Mucosa of descending colon (tissue), 3 donors: ENCODE data around the gene MTURN. TPM values are rescaled to one million over a fixed set of nuclear protein-coding genes. Genes with fewer than 3 reads are reported as not detected.
"Not testable (repeated sequence)": the region's sequence is repeated elsewhere in the genome, so short reads cannot be mapped to it uniquely, and the experiment has no call there.

Experiments
- ATAC-seq: fragments of 200-7000 bp; cut with Tn5 transposase; one replicate; pipeline ENCODE4 v1.9.1; 2020; ENCODE audit warnings: mild to moderate bottlenecking, moderate library complexity
- DNase-seq, 3 donors: peaks; one replicate each; pipeline ENCODE4 v3.0.0-alpha.2; 2020
- H3K36me3 ChIP-seq: fragments of 200-600 bp; one replicate; pipeline ENCODE4 v1.8.0; 2021; ENCODE audit warnings: low read depth, mild to moderate bottlenecking
- H3K4me1 ChIP-seq: fragments of 200-600 bp; one replicate; pipeline ENCODE4 v1.8.0; 2021; ENCODE audit warnings: low read depth, mild to moderate bottlenecking
- H3K4me3 ChIP-seq: fragments of 200-600 bp; one replicate; pipeline ENCODE4 v1.8.0; 2021; ENCODE audit warnings: mild to moderate bottlenecking
- H3K9me3 ChIP-seq: fragments of 200-600 bp; one replicate; pipeline ENCODE4 v1.8.0; 2021; ENCODE audit warnings: mild to moderate bottlenecking
- CTCF ChIP-seq: fragments of 200-600 bp; IDR thresholded peaks from one replicate; pipeline ENCODE4 v1.8.0; 2022; ENCODE audit warnings: antibody characterized with exemption, mild to moderate bottlenecking
- intact Hi-C, 2 donors: fragments of 100-400 bp; cut with DNase I in 1 of 2; cut with micrococcal nuclease in 1 of 2; formaldehyde crosslinking; loops; one replicate each; pipeline versions ENCODE4 v1.11.0 to v1.11.1; 2022; cut with DNase I, micrococcal nuclease
- total RNA-seq, 3 donors: library from RNA; stranded (reverse); fragmentation: NEBNext Ultra II Directional in 2 of 3; extraction: Animal tissue kit (Norgen Biotek cat#: 25700) in 2 of 3; gene quantifications; one replicate each; pipeline versions ENCODE4 v1.2.1 to v1.2.4, GENCODE V29; 2021 to 2023
- donor health status: DM: no; HTN: no; CAD: no; lungs with moderate emphysema.
- donor health status: DM: no; HTN: no; CAD: no.
- donor health status: DM: no; HTN: yes; CAD: no.

The MTURN gene
- total RNA-seq, 3 donors from 2014 or later = 7.2 to 62.0 (median 9.7) TPM

GRCh38 chr7:30091491-30091912, 43.3 kb upstream of the MTURN start:
- H3K4me1 ChIP-seq = no peaks in the 10 kb centered on the region
- no peak for DNase-seq
- no peaks in the 10 kb centered on the region for H3K9me3 ChIP-seq
- intact Hi-C loops = no loop called here
- H3K4me3 ChIP-seq = no peak overlapping the region
- TF ChIP-seq CTCF = no peak
- no peaks in the 10 kb centered on the region for H3K36me3 ChIP-seq
- no peak for ATAC-seq

GRCh38 chr7:30091987-30092386, 42.8 kb upstream of the MTURN start:
- intact Hi-C loops = no loop called here
- Histone ChIP-seq H3K4me1 (no peaks in the 10 kb centered on the region), H3K9me3 (no peaks in the 10 kb centered on the region), H3K4me3 (no peak overlapping the region), H3K36me3 (no peaks in the 10 kb centered on the region)
- TF ChIP-seq CTCF = no peak
- ATAC-seq = no peak
- no peak for DNase-seq

GRCh38 chr7:30093420-30093952, 41.3 kb upstream of the MTURN start:
- DNase-seq = no peak
- intact Hi-C loops = no loop called here
- no peaks in the 10 kb centered on the region for H3K4me1 ChIP-seq
- ATAC-seq = no peak
- no peaks in the 10 kb centered on the region for H3K36me3 ChIP-seq
- no peak for TF ChIP-seq CTCF
- H3K4me3 ChIP-seq = no peak overlapping the region
- no peaks in the 10 kb centered on the region for H3K9me3 ChIP-seq

- H3K4me3 ChIP-seq, intact Hi-C loops, H3K9me3 ChIP-seq, DNase-seq, H3K4me1 ChIP-seq, ATAC-seq, H3K36me3 ChIP-seq: not testable (repeated sequence)
Measured at GRCh38 chr7:30098599-30098998, 36.2 kb upstream of the MTURN start.

GRCh38 chr7:30102281-30102680, 32.5 kb upstream of the MTURN start:
- H3K36me3 ChIP-seq = no peaks in the 10 kb centered on the region
- intact Hi-C loops = no loop called here
- DNase-seq (no peak), ATAC-seq (no peak)
- no peaks in the 10 kb centered on the region for H3K4me1 ChIP-seq
- no peak for TF ChIP-seq CTCF
- no peak overlapping the region for H3K4me3 ChIP-seq
- no peaks in the 10 kb centered on the region for H3K9me3 ChIP-seq

GRCh38 chr7:30104157-30104556, 30.6 kb upstream of the MTURN start:
- no peak for TF ChIP-seq CTCF
- no peaks in the 10 kb centered on the region for H3K36me3 ChIP-seq
- intact Hi-C loops = no loop called here
- no peaks in the 10 kb centered on the region for H3K4me1 ChIP-seq
- H3K4me3 ChIP-seq = no peak overlapping the region
- DNase-seq = no peak
- ATAC-seq = no peak
- H3K9me3 ChIP-seq = no peaks in the 10 kb centered on the region
